ENCODE results near the gene PLA2G2F. TPM values are rescaled to one million over a fixed set of nuclear protein-coding genes. Genes with fewer than 3 reads are reported as not detected.

PLA2G2F gene
- total and polyA plus RNA-seq, 9 donors, result 0.02 to 0.30 (median 0.11) TPM; not detected in 5

- H3K27ac ChIP-seq, result no peak overlapping the region
- TF ChIP-seq, protein P1, sequence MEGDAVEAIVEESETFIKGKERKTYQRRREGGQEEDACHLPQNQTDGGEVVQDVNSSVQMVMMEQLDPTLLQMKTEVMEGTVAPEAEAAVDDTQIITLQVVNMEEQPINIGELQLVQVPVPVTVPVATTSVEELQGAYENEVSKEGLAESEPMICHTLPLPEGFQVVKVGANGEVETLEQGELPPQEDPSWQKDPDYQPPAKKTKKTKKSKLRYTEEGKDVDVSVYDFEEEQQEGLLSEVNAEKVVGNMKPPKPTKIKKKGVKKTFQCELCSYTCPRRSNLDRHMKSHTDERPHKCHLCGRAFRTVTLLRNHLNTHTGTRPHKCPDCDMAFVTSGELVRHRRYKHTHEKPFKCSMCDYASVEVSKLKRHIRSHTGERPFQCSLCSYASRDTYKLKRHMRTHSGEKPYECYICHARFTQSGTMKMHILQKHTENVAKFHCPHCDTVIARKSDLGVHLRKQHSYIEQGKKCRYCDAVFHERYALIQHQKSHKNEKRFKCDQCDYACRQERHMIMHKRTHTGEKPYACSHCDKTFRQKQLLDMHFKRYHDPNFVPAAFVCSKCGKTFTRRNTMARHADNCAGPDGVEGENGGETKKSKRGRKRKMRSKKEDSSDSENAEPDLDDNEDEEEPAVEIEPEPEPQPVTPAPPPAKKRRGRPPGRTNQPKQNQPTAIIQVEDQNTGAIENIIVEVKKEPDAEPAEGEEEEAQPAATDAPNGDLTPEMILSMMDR (IDR thresholded peaks at IDR 0.05), result no peak
- no peak for TF ChIP-seq EP300 (IDR thresholded peaks at IDR 0.05)
- no peak for TF ChIP-seq POLR2A (IDR thresholded peaks at IDR 0.05)
- no peaks in the 10 kb centered on the region for H3K36me3 ChIP-seq
- no peaks in the 10 kb centered on the region for H3K27me3 ChIP-seq
- DNase-seq, result no peak
- no peaks in the 10 kb centered on the region for H3K9me3 ChIP-seq
- intact Hi-C loops (cut with DNase I), result no loop called here
- 70 to 79% (median 72%) methylated on average over 6 of the region's 6 CpGs for WGBS, 3 donors
- H3K4me3 ChIP-seq, result no peak overlapping the region
- peaks cover 2% of the 10 kb centered on the region for H3K4me1 ChIP-seq (ENCODE audit: insufficient read depth)
Observed at GRCh38 chr1:20197329-20197791, 58.2 kb downstream of the PLA2G2F start.

DNA sequence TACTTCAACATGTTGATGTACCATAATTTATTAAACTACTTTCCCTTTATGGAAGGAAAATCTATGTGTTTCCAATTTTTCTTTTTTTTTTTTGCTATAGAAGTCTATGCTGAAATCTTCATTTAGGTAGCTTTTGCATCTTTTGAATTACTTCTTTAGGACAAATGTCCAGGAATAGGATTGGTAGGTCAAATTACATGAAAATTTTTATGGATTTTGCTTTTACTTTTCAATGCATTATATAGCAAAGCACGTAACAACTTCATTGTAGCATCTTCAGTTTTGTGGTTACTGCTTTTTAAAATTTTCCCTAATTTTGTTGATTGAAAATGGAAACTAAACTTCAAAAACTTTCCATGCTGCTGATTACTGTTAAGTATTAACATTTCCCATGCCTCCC, 59.2 kb downstream of the PLA2G2F start:
- intact Hi-C loops (cut with DNase I), result no loop called here
- 41 to 88% (median 87%) methylated on average over 1 of the region's 1 CpG for WGBS, 3 donors
- TF ChIP-seq, protein P1 (IDR thresholded peaks at IDR 0.05), result no peak
- TF ChIP-seq POLR2A (IDR thresholded peaks at IDR 0.05) (no peak), EP300 (IDR thresholded peaks at IDR 0.05) (no peak)

GRCh38 chr1:20198918-20199317, 59.8 kb downstream of the PLA2G2F start:
- H3K36me3 ChIP-seq, result no peaks in the 10 kb centered on the region
- H3K27me3 ChIP-seq, result no peaks in the 10 kb centered on the region
- intact Hi-C loops (cut with DNase I), result no loop called here
- peaks cover 2% of the 10 kb centered on the region for H3K4me1 ChIP-seq (ENCODE audit: insufficient read depth)
- no peak overlapping the region for H3K4me3 ChIP-seq
- 72 to 84% (median 83%) methylated on average over 7 of the region's 7 CpGs for whole genome bisulfite sequencing, 3 donors
- TF ChIP-seq, protein P1 (IDR thresholded peaks at IDR 0.05), result no peak
- TF ChIP-seq POLR2A (IDR thresholded peaks at IDR 0.05) (no peak), EP300 (IDR thresholded peaks at IDR 0.05) (no peak)
- DNase-seq, result no peak
- H3K27ac ChIP-seq, result no peak overlapping the region
- no peaks in the 10 kb centered on the region for H3K9me3 ChIP-seq

More for the DNA sequence above, 59.2 kb downstream of the PLA2G2F start:
- Histone ChIP-seq H3K27me3 (no peaks in the 10 kb centered on the region), H3K4me3 (no peak overlapping the region), H3K9me3 (no peaks in the 10 kb centered on the region), H3K36me3 (no peaks in the 10 kb centered on the region), H3K27ac (no peak overlapping the region), H3K4me1 (ENCODE audit: insufficient read depth) (peaks cover 2% of the 10 kb centered on the region)
- DNase-seq, result no peak

DNA sequence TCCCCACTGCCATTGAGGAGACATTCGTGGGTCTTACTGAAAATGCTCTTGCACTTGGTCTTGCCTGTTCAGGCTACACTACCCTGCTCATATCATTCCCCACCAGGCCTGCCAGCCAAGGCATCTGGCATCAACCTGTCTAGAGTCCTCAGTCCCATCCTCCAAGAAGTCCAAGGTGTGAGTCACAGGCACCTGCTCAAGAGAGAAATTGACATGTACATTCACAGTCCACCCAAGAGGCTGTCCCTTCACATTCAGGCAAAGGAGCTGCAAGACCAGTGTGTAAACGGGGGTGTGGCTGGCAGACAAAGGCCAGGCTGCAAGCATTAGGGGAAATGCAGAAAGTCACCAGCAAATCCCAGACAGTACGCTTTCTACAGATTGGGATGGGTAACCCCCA, 60.3 kb downstream of the PLA2G2F start:
- Histone ChIP-seq H3K27ac (no peak overlapping the region), H3K9me3 (no peaks in the 10 kb centered on the region), H3K27me3 (no peaks in the 10 kb centered on the region), H3K36me3 (no peaks in the 10 kb centered on the region), H3K4me1 (ENCODE audit: insufficient read depth) (peaks cover 2% of the 10 kb centered on the region), H3K4me3 (no peak overlapping the region)
- DNase-seq, result no peak
- WGBS, 3 donors, result 63 to 69% (median 64%) methylated on average over 3 of the region's 3 CpGs
- intact Hi-C loops (cut with DNase I), result no loop called here
- no peak for TF ChIP-seq POLR2A (IDR thresholded peaks at IDR 0.05)
- TF ChIP-seq, protein P1 (IDR thresholded peaks at IDR 0.05), result no peak
